GM18520 (cell line): ENCODE results near the gene NAT10.

Experiments
- ATAC-seq: cut with Tn5 transposase; IDR thresholded peaks from one replicate; pipeline ENCODE4 v1.9.1; 2021; ENCODE audit not compliant: unreplicated experiment

NAT10 gene

DNA sequence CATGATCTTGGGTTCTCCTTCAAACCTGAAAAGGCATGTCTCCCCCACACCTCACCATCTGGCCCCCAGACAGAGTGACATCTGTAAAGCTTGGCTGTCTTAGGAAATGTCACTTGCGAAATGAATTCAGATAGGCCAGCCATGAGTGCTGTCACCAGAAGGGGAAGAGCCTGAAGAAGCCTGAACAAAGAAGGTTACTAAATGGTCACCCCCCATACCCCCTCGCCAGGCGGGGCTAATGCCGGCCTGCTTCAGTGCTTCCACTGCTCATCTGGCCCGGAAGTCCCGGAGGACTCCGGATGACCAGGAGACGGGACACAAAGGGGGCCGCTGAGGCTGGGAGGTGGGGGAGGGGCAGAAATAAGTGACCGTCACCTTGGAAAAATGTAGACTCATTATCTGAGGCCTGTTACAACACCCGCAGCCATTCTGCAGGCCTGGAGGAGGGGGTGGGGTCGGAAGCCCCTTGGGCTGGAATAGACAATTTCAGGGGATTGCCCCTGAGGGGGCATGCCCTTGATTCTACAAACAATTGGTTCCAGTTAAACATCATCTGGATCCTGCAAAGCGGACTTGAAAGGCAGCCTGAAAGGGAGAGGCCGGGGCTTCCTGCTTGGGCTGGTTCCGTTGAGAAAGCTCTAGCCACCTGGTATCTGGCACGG, 43.2 kb downstream of the NAT10 start:
- ATAC-seq: no peak

DNA sequence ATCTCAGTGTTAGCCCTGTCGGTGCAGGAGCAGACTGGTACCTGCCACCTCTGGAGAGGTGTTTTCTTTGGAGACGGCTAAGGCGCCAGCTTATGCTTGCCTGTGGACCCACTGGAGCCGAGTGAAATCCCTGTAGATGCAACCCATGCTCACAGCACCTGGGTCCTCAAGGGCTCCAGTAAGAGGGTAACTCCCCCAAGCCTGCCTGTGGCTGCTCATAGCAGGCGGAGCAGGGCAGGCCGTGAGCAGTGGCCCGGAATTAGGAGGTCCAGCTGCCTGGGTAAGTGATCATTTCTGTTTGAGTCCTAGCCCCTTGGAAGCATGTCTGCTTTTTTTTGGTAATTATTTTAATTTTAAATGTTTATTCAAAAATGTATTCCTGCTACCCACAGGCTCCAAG, 43.8 kb downstream of the NAT10 start:
- no peak for ATAC-seq

DNA sequence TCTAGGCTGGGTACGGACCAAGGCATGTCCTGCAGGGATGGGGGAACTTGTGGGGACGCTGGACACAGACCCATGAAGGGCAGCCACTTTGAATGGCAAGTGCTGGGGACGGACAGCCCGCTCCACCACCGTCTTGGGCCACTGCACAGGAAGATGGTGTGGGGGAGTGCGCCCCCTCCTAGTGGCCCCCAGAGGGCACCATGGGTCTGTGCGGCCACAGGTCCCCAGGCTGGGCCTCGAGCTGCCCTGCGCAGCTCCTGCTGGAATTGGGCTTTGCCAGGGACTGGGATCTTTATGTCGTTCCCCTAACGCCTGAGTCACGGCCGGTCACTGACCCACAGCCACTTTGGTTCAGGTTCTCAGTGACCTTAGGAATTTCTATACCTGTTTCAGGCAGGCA, 44.4 kb downstream of the NAT10 start:
- ATAC-seq: no peak

DNA sequence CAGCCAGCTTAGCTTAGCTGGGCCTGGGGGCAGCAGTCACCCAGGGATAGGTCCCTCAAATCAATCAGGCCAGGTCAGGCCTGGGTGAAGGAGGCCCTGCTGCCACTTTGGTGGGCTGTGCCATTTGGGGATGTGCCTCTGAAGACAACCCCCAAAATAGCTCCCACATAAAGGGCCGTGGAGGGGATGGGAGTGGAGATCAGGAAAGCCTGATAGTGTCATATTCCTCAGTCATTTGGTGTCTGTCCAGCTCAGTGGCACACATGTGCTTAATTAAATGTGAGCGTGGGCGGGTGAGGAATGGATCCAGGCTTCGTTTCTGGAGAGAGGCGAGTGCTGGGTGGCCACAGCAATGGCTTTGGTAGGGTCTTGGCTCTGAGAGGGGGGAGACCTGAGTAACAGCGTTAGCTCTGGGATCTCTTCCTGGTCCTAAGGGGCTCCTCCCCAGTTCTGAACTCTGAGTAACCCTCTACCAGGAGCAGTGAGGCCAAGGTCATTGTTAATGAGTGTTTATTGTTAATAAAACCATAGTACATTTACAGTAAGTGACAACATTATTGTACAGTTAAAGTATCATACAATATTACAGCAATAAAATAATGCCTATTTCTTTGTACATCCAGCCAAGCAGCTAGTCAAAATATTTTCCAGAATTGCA, 45.2 kb downstream of the NAT10 start:
- no peak for ATAC-seq

GRCh38 chr11:34151166-34151565, 45.7 kb downstream of the NAT10 start:
- ATAC-seq: no peak

GRCh38 chr11:34151916-34152845, 46.8 kb downstream of the NAT10 start:
- ATAC-seq: no peak

DNA sequence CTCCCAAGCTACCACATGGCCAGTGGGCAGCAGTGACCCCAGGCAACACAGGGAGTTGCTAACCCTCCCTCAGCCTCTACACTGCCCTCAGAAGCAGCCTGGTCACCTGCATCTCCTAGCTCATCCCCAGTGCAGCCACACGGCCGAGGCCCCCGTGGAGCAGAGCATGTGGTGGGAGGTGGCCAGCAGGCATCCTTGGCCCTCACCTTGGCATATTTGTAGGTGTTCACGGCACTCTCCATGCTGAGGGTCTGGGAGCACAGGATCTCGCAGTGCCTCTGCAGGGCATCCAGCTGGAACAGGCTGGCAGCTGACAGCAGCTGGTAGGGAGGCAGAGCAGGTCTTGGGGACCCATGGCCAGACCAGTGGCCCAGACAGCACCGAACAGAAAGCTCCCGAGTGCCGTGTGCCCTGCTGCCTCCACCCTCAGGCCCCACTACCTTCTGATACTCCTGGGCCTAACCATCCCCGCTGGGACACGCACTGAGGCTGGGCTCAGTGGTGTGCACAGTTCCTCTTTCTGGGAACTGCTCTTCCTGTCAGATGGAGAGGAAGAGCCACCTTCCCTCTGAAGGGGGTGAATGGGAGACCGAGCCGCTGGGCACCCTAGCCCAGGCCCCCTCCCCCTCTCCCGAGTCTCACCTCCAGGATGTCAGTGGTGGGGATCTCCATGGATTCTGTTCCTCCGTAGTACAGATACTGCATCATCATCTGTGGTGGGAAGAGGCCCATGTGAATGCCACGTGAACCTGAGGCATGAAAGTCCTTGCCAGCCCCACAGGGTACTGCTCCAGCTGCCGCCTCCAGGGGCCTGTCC, 48.8 kb downstream of the NAT10 start:
- ATAC-seq: no peak

DNA sequence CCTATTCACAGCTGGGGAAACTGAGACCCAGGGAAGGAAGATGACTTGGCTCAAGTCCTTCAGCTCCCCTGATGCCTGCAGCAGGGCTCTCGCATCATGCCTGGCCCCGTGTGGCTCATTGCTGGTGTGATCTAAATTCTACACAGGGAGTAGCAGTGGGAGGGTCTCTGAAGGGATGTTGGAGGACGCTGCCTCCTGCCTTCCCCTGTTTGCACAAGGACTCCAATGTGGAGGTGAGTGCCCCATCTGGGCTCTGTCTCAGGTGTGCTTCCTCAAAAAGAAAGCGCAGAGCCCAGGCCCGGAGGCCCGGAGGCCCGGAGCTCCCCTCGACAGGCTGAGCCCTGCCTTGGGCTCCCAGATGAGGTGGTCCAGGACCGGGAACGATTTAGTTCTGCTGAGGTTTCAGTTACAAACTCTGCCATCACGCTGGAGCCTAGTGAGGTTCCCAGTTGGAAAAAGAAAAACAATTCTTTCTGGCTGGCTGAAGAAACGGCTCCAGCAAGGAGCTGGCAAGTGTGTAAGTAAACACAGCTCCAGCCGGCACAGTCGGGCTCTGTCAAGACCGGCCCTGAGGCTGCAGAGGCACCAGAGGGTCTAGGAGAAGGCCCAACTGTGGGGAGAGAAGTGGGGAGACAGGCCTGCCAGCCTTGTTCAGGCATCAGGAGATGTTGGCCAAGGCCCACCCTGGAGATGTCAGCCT, 49.8 kb downstream of the NAT10 start:
- no peak for ATAC-seq

GRCh38 chr11:34155757-34156062, 50.3 kb downstream of the NAT10 start:
- ATAC-seq: no peak

GRCh38 chr11:34157163-34157562, 51.7 kb downstream of the NAT10 start:
- no peak for ATAC-seq

DNA sequence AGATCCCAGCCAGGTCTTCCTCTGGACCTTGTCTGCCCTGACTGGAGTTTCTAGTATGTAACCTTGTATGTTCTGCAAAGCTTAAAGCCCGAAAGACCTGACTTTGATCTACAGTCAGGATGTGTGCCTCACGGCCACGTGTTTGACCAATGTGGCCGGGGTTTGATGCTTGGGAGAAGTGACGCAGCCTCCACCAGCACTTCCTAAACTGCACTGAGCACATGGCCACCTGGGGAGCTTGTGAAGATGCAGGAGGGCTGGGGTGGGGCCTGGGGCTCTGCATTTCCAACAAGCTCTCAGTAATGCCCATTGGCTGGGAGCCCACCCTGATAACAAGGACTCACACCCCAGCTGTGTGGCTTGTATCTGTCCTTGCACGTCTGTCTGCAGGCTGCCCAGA, 53.2 kb downstream of the NAT10 start:
- no peak for ATAC-seq

DNA sequence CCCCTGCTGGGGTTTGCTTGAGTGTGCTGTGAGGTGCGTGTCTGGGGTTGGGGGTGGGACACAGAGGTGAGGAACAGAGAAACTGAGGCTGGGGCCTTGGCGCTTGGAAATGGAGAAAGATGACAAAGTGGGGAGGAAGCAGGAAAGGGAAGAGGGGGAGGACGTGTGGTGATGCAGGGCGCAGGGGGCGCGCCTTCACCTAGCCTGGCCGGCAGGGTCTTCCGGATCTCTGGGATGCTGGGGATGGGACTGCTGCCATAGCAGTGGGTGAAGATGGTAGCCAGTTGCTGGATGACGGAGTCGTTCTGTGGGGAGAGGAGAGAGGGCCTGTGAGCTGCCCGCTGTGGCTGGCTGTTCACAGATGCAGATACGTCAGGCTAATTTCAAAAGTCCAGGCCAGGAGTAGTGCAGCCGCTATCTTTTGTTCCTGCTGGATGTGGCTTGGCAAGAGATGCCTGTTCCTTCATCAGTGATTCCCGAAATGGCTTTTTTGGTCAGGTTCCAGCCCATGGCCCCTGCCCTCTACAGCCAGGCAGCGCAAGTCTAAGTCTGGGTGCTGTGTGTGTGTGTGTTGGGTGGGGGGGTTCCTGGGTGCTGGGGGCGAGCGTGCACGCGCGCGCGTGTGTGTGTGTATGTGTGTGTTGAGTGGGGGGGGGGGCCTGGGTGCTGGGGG, 54.8 kb downstream of the NAT10 start:
- no peak for ATAC-seq

DNA sequence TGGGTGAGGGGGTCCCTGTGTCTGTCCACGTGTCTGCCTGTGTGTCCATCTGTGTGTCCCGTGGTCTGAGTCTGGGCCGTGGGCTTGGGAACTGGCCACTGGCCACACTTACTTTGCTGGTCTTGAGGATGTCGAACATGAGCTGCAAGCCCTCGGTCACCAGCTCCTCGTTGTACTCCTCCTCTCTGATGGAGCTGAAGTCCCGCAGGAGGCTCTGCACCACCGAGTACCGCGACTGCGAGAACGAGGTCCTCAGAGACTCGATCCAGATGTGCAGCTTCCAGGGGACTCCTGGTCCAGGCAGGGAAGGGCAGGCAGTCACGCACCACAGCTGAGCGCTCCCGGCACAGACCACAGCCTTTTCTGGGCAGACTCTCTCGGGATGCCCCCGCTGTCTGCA, 55.4 kb downstream of the NAT10 start:
- ATAC-seq: no peak

DNA sequence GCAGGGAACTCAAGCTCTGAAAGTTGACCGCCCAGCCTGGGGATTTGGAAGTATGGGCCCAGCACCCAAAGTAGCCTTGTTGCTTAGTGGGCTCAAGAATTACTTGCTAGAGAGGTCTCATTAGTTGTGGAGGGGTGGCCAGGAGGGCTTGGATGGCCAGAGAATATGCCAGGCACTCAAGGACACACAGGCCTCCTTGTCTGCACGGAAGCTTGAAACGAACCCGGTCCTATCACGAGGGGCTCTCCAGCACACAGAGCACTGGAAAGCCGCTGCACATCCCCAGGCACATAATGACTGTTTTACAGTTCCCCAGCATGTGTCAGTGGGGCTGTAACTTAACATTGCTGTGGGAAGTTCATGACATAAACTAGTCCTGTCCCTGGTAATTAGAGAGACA, 55.9 kb downstream of the NAT10 start:
- ATAC-seq: no peak

GRCh38 chr11:34161812-34162492, 56.5 kb downstream of the NAT10 start:
- no peak for ATAC-seq

- ATAC-seq: no peak
These were observed 57.0 kb downstream of the NAT10 start for GRCh38 chr11:34162493-34162820.

GRCh38 chr11:34162856-34163255, 57.4 kb downstream of the NAT10 start:
- no peak for ATAC-seq

DNA sequence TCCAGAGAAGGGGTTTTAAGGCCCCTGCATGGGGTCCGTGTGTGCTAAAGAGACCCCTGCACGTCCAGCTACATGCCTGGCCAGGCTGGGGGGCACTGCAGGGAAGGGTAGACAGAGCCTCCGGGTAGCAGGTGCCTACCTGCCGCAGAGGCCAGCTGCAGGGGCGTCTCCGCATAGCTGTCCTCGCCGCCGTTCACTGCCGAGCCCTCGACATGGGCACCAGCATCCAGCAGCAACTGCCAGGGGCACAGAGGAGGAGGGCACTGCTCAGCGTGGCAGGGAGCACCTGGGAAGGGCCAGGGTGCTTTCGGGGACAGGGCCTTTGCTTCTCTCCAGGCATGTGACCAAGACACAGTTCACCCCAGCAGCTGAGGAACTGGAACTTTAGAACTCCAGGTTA, 59.7 kb downstream of the NAT10 start:
- no peak for ATAC-seq

DNA sequence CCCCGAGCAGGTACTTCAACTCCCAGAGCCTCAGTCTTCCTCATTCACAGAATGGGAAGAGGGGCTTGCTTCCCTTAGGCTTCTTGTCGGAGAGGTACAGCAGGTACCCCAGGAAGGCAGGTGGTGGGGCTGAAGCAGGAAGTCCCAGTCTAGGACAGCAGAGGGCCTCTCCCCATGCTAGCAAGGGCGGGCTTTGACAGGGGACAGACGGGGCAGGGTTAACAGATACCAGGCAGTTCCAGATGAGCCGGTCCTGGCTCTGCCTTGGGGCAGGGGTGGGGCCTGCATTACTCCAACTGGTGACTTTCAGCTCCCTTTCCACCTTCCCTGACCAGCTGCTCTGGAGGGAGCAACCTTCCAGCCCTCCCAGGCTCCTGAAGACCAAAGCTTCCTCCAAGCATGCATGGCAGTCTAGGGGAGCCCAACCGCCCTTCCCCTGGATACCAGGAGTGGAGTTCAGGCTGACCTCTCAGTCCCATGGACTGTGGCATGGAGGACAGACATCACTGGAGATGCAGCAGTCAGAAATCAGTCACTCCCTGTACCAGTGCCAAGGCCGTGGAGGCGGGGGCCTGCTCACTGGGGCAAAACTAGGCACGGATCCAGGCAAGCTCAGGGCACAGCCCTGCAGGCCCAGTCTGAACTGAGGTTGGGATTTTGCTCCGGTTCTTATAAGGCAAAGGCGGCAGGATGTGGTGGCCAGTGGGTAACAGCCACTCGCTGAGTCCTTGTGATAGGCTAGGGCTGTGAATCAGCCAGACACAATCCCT, 60.5 kb downstream of the NAT10 start:
- no peak for ATAC-seq
